GM20000 (cell line): ENCODE results near the gene NOTUM.
"Not testable (repeated sequence)": the region's sequence is repeated elsewhere in the genome, so short reads cannot be mapped to it uniquely, and the experiment has no call there.

Experiments
- DNase-seq: peaks from one replicate; pipeline ENCODE4 v3.0.0; 2012; ENCODE audit warnings: low spot score
- TF ChIP-seq, protein P1 (sequence below): IDR thresholded peaks from 2 replicates; pipeline ENCODE4 v1.5.1; 2012; ENCODE audit warnings: mild to moderate bottlenecking, control low read depth; ENCODE audit errors: extremely low read depth, missing control alignments

The NOTUM gene

DNA sequence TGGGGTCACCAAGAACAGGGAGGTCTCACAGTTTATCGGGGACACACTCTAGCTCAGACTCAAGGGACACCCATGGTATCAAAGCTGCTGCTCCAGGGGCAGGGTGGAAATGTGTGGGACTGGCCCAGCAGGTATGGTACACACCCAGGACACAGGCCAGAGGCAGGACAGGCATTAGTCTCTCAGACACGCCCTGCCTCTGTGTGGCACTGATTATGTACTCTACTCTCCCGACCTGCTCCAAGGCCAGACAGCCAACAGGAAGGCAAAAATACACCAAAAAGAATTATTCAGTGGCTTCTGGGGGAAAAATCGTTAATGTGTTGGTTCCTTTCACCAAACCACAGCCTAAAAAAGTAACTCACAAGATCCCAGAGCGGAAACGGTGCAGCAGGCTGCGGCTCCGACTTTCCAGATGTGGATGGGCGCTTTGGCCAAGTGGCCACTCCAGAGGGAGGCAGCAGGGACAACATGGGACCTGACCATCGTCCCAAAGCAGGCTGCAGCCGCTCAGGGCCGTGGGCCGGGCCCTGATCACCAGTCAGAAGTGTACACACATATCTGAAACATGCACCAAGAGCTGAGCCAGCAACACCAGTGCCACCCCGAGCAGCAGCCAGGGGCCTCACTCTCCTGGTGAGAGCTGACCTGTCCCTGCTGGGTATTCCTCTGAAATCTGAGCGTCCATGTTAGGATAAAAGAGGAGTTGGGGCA lies 42.0 kb downstream of the NOTUM start:
- no peak for DNase-seq
- TF ChIP-seq, protein P1, sequence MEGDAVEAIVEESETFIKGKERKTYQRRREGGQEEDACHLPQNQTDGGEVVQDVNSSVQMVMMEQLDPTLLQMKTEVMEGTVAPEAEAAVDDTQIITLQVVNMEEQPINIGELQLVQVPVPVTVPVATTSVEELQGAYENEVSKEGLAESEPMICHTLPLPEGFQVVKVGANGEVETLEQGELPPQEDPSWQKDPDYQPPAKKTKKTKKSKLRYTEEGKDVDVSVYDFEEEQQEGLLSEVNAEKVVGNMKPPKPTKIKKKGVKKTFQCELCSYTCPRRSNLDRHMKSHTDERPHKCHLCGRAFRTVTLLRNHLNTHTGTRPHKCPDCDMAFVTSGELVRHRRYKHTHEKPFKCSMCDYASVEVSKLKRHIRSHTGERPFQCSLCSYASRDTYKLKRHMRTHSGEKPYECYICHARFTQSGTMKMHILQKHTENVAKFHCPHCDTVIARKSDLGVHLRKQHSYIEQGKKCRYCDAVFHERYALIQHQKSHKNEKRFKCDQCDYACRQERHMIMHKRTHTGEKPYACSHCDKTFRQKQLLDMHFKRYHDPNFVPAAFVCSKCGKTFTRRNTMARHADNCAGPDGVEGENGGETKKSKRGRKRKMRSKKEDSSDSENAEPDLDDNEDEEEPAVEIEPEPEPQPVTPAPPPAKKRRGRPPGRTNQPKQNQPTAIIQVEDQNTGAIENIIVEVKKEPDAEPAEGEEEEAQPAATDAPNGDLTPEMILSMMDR, result no peak

DNA sequence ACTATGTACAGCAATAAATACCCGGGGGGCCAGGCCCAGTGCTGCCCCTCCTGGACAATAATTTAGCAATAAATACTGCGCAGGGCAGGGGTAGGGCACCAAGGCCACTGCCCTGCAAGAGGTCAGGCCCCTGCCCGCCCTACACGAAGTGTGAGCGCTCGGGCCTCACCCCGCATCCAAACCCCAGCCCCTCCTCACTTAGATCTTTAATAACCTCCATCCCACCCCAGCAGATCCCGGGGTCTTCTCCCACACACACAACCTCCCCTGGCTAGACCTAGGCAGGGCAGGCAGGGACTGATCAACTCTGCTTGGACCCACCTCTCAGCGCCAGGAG lies 42.7 kb downstream of the NOTUM start:
- not testable (repeated sequence) for DNase-seq

- TF ChIP-seq, protein P1, result no peak
- DNase-seq, result peak; percentile 99
Observed at GRCh38 chr17:81917565-81918332, 43.2 kb downstream of the NOTUM start, which contains the start of gene SIRT7. Gene SIRT7, minus strand, starts transcription at chr17:81918176. Its CDS starts 45 bp downstream, at chr17:81918131.

GRCh38 chr17:81916234-81917001 lies 44.6 kb downstream of the NOTUM start:
- no peak for DNase-seq
- TF ChIP-seq, protein P1, result no peak

GRCh38 chr17:81915331-81915730 lies 45.7 kb downstream of the NOTUM start:
- TF ChIP-seq, protein P1, result no peak

GRCh38 chr17:81914103-81914850 lies 46.7 kb downstream of the NOTUM start:
- DNase-seq, result no peak
- TF ChIP-seq, protein P1, result no peak

More at GRCh38 chr17:81915331-81915730, 45.7 kb downstream of the NOTUM start:
- DNase-seq, result no peak

- TF ChIP-seq, protein P1, result no peak
- no peak for DNase-seq
Observed at GRCh38 chr17:81913394-81914102, 47.4 kb downstream of the NOTUM start.
